Measurements from ENCODE around the gene KIRREL3. TPM values are rescaled to one million over a fixed set of nuclear protein-coding genes. Genes with fewer than 3 reads are reported as not detected.

Gene KIRREL3
- total RNA-seq, 5 donors from 2014 or later (not counting 1 experiment from before 2014, with no cell fraction given), result not detected

DNA sequence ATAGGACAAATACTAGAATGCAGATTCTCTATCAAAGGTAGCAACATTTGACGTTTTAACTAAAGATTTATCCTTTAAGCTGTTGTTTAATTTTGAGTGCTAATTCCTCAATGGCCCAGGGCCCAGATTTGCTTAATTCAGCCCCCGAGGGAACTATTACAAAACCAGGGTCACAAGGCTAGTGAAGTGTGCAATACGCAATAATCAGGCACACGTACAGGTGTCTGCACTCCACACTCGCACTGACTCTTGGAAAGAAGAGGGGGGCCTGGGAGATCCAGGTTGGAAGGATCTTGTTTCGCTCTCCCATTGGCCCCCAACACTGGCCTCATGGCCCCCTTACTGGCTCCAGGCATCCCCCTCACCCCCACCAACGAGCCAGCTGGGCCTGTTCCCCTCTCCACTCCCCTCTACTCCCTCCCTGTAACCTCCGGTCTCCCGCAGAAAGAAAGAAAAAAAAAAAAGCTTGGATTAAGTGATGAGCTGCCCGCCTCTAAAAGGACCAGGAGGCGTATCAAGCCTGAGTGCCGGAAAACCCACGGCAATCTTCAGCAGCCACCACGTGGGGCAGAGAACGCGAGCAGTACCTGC is 2.2 kb upstream of the KIRREL3 start:
- Histone ChIP-seq H3K36me3 (ENCODE audit: control insufficient read depth in 2 of 2, extremely low read depth in 1 of 2, insufficient read depth in 1 of 2, low read length in 1 of 2) (no peaks in the 10 kb centered on the region), H3K4me3 (ENCODE audit: control insufficient read depth in 1 of 2, extremely low read depth in 1 of 2, low read length in 1 of 2) (no peak overlapping the region), H3K27ac (ENCODE audit: low read length) (no peak overlapping the region), H3K9me3 (no peaks in the 10 kb centered on the region), H3K27me3 (replicated peaks in 1 of 2; ENCODE audit: control insufficient read depth in 2 of 2, extremely low read depth in 1 of 2, insufficient read depth in 2 of 2, low read length in 1 of 2) (peaks cover 15 to 36% of the 10 kb centered on the region in 2 experiments), H3K4me1 (ENCODE audit: control insufficient read depth in 1 of 2, extremely low read depth in 1 of 2, insufficient read depth in 2 of 2, low read length in 2 of 2) (peaks cover 0 to 7% of the 10 kb centered on the region in 2 experiments)
- no peaks in the 10 kb centered on the region for H3K36me3 Mint-ChIP-seq
- no peaks in the 10 kb centered on the region for H3K4me1 Mint-ChIP-seq
- WGBS (ENCODE audit: insufficient coverage), result 20% methylated on average over 10 of the region's 16 CpGs
- H3K27me3 Mint-ChIP-seq, result peaks cover 29 to 37% of the 10 kb centered on the region in 2 donors
- CTCF ChIA-PET, result no interaction called here
- H3K4me3 Mint-ChIP-seq, result no peak overlapping the region
- H3K27ac Mint-ChIP-seq, result no peak overlapping the region
- ATAC-seq (replicated peaks in 1 of 4), result no peak
- POLR2A ChIA-PET, result no interaction called here
- no peaks in the 10 kb centered on the region for H3K9me3 Mint-ChIP-seq
- no peak for DNase-seq

DNA sequence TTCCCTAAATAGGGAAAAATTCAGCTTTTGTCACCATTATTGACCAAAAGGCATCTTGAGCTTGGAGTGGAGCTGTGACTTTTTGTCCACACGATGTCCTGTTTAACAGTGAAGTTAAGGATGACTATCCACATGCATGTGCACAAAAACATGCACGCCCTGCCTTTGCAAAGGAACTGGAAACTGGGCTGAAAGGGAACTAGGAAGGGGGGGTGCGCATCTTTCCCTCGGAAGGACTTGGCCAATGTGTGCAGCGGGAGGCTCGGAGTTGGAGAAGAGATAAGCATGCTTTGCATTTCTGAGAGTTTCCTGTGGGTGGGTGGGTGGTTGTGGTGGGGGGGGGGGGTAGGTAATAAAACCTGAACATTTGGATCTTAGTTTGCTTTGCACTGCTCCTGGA is 411 bp upstream of the KIRREL3 start:
- H3K9me3 ChIP-seq, result no peaks in the 10 kb centered on the region
- CTCF ChIA-PET, result no interaction called here
- no peaks in the 10 kb centered on the region for H3K4me1 Mint-ChIP-seq
- H3K4me3 Mint-ChIP-seq, result no peak overlapping the region
- no peaks in the 10 kb centered on the region for H3K9me3 Mint-ChIP-seq
- H3K27ac ChIP-seq (ENCODE audit: low read length), result no peak overlapping the region
- H3K27me3 ChIP-seq (replicated peaks in 1 of 2; ENCODE audit: control insufficient read depth in 2 of 2, extremely low read depth in 1 of 2, insufficient read depth in 2 of 2, low read length in 1 of 2), result peaks cover 13 to 42% of the 10 kb centered on the region in 2 experiments
- DNase-seq (no peak), ATAC-seq (replicated peaks in 1 of 4) (no peak)
- no peak overlapping the region for H3K4me3 ChIP-seq (ENCODE audit: control insufficient read depth in 1 of 2, extremely low read depth in 1 of 2, low read length in 1 of 2)
- no peak overlapping the region for H3K27ac Mint-ChIP-seq
- H3K36me3 Mint-ChIP-seq, result no peaks in the 10 kb centered on the region
- H3K36me3 ChIP-seq (ENCODE audit: control insufficient read depth in 2 of 2, extremely low read depth in 1 of 2, insufficient read depth in 1 of 2, low read length in 1 of 2), result no peaks in the 10 kb centered on the region
- POLR2A ChIA-PET, result no interaction called here
- H3K27me3 Mint-ChIP-seq, result peaks cover 36 to 52% of the 10 kb centered on the region in 2 donors
- WGBS (ENCODE audit: insufficient coverage), result 0% methylated on average over 6 of the region's 6 CpGs
- peaks cover 0 to 7% of the 10 kb centered on the region in 2 experiments for H3K4me1 ChIP-seq (ENCODE audit: control insufficient read depth in 1 of 2, extremely low read depth in 1 of 2, insufficient read depth in 2 of 2, low read length in 2 of 2)

DNA sequence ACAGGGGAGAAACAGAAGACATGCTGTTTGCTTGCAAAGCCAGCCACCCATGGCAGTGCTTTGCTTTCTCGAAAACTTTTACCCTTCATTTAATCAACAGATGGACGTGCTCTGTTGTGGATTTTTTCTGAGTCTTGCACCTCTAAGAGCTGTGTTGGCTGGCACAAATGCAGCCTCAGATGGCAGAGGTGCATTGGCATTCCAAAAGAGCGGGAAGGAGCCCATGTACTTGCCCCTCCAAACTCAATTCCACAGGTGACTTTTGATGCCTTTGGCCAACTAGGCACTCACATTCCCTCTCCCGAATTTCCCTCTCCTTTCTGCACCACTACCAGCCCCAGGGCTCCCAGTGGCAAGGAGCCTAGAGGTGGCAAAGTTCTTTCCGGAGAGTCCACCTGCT is 1.2 kb downstream of the KIRREL3 start:
- H3K4me1 ChIP-seq (ENCODE audit: control insufficient read depth in 1 of 2, extremely low read depth in 1 of 2, insufficient read depth in 2 of 2, low read length in 2 of 2), result peaks cover 0 to 7% of the 10 kb centered on the region in 2 experiments
- WGBS (ENCODE audit: insufficient coverage), result 49% methylated on average over 3 of the region's 5 CpGs
- DNase-seq (no peak), ATAC-seq (replicated peaks in 1 of 4) (no peak)
- H3K9me3 ChIP-seq, result no peaks in the 10 kb centered on the region
- peaks cover 13 to 45% of the 10 kb centered on the region in 2 experiments for H3K27me3 ChIP-seq (replicated peaks in 1 of 2; ENCODE audit: control insufficient read depth in 2 of 2, extremely low read depth in 1 of 2, insufficient read depth in 2 of 2, low read length in 1 of 2)
- no peak overlapping the region for H3K4me3 ChIP-seq (ENCODE audit: control insufficient read depth in 1 of 2, extremely low read depth in 1 of 2, low read length in 1 of 2)
- H3K4me1 Mint-ChIP-seq, result no peaks in the 10 kb centered on the region
- H3K9me3 Mint-ChIP-seq, result no peaks in the 10 kb centered on the region
- ChIA-PET CTCF (no interaction called here), POLR2A (no interaction called here)
- no peak overlapping the region for H3K27ac Mint-ChIP-seq
- H3K36me3 ChIP-seq (ENCODE audit: control insufficient read depth in 2 of 2, extremely low read depth in 1 of 2, insufficient read depth in 1 of 2, low read length in 1 of 2), result no peaks in the 10 kb centered on the region
- no peaks in the 10 kb centered on the region for H3K36me3 Mint-ChIP-seq
- H3K27ac ChIP-seq (ENCODE audit: low read length), result no peak overlapping the region
- no peak overlapping the region for H3K4me3 Mint-ChIP-seq
- H3K27me3 Mint-ChIP-seq, result peaks cover 21 to 47% of the 10 kb centered on the region in 2 donors

DNA sequence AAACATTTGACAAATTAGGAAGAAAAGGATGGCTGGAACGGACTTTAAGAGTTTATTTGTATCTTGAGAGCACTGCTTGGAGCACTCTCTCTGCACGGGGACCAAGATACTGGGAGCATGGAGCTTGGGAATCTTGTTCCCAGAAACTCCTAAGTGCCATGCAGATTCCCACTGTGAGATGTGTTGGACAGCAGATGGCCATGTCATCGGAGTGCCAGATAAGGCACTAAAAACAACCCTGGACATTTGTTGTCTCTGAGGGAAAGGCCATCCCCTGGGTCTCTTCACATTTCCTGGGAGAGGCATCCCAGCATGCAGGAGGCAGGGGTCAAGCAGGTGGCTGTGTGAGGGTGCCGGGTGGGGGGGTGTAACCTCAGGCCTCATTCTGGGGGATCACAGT is 2.9 kb downstream of the KIRREL3 start:
- POLR2A ChIA-PET, result no interaction called here
- H3K27ac Mint-ChIP-seq, result no peak overlapping the region
- no peaks in the 10 kb centered on the region for H3K36me3 Mint-ChIP-seq
- H3K27ac ChIP-seq (ENCODE audit: low read length), result no peak overlapping the region
- H3K4me3 ChIP-seq (ENCODE audit: control insufficient read depth in 1 of 2, extremely low read depth in 1 of 2, low read length in 1 of 2), result no peak overlapping the region
- peaks cover 0 to 4% of the 10 kb centered on the region in 2 experiments for H3K4me1 ChIP-seq (ENCODE audit: control insufficient read depth in 1 of 2, extremely low read depth in 1 of 2, insufficient read depth in 2 of 2, low read length in 2 of 2)
- ATAC-seq (replicated peaks in 1 of 4), result no peak
- 60% methylated on average over 4 of the region's 4 CpGs for WGBS (ENCODE audit: insufficient coverage)
- H3K27me3 ChIP-seq (replicated peaks in 1 of 2; ENCODE audit: control insufficient read depth in 2 of 2, extremely low read depth in 1 of 2, insufficient read depth in 2 of 2, low read length in 1 of 2), result peaks cover 13 to 30% of the 10 kb centered on the region in 2 experiments
- H3K27me3 Mint-ChIP-seq, result peaks cover 23 to 41% of the 10 kb centered on the region in 2 donors
- CTCF ChIA-PET, result no interaction called here
- no peaks in the 10 kb centered on the region for H3K9me3 Mint-ChIP-seq
- no peaks in the 10 kb centered on the region for H3K9me3 ChIP-seq
- DNase-seq, result no peak
- H3K4me1 Mint-ChIP-seq, result no peaks in the 10 kb centered on the region
- no peaks in the 10 kb centered on the region for H3K36me3 ChIP-seq (ENCODE audit: control insufficient read depth in 2 of 2, extremely low read depth in 1 of 2, insufficient read depth in 1 of 2, low read length in 1 of 2)
- H3K4me3 Mint-ChIP-seq, result no peak overlapping the region

DNA sequence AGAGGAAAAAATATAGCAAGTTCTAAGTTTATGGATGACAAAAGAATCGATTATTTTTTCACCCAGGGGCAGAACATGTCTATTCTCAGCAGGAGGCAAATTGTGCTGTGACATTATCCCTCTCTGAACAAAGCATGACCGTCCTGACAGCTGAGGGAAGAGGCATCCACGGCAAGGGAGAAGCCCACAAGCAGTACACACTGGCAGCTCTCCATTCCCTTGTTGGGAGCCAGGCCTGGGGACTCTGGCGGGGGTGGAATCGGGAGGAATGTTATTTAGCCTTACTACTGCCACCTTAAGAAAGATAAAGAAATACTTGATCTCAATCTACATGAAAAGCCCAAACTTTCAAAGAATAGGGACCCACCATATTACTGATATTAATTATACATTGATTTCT is 3.4 kb downstream of the KIRREL3 start:
- 30% methylated on average over 2 of the region's 5 CpGs for WGBS (ENCODE audit: insufficient coverage)
- no peak overlapping the region for H3K4me3 ChIP-seq (ENCODE audit: control insufficient read depth in 1 of 2, extremely low read depth in 1 of 2, low read length in 1 of 2)
- CTCF ChIA-PET, result interaction anchor here in 1 of 2 donors (0.6 kb wide), 1 partner anchor 23 kb away, joined by 3 read pairs; no protein-coding TSS in a partner anchor
- DNase-seq (no peak), ATAC-seq (replicated peaks in 1 of 4) (no peak)
- Mint-ChIP-seq H3K4me3 (no peak overlapping the region), H3K27me3 (peaks cover 25 to 37% of the 10 kb centered on the region in 2 donors), H3K27ac (no peak overlapping the region), H3K36me3 (no peaks in the 10 kb centered on the region), H3K9me3 (no peaks in the 10 kb centered on the region), H3K4me1 (no peaks in the 10 kb centered on the region)
- no peaks in the 10 kb centered on the region for H3K9me3 ChIP-seq
- H3K36me3 ChIP-seq (ENCODE audit: control insufficient read depth in 2 of 2, extremely low read depth in 1 of 2, insufficient read depth in 1 of 2, low read length in 1 of 2), result no peaks in the 10 kb centered on the region
- H3K27ac ChIP-seq (ENCODE audit: low read length), result no peak overlapping the region
- peaks cover 0 to 4% of the 10 kb centered on the region in 2 experiments for H3K4me1 ChIP-seq (ENCODE audit: control insufficient read depth in 1 of 2, extremely low read depth in 1 of 2, insufficient read depth in 2 of 2, low read length in 2 of 2)
- POLR2A ChIA-PET, result no interaction called here
- H3K27me3 ChIP-seq (replicated peaks in 1 of 2; ENCODE audit: control insufficient read depth in 2 of 2, extremely low read depth in 1 of 2, insufficient read depth in 2 of 2, low read length in 1 of 2), result peaks cover 8 to 30% of the 10 kb centered on the region in 2 experiments

DNA sequence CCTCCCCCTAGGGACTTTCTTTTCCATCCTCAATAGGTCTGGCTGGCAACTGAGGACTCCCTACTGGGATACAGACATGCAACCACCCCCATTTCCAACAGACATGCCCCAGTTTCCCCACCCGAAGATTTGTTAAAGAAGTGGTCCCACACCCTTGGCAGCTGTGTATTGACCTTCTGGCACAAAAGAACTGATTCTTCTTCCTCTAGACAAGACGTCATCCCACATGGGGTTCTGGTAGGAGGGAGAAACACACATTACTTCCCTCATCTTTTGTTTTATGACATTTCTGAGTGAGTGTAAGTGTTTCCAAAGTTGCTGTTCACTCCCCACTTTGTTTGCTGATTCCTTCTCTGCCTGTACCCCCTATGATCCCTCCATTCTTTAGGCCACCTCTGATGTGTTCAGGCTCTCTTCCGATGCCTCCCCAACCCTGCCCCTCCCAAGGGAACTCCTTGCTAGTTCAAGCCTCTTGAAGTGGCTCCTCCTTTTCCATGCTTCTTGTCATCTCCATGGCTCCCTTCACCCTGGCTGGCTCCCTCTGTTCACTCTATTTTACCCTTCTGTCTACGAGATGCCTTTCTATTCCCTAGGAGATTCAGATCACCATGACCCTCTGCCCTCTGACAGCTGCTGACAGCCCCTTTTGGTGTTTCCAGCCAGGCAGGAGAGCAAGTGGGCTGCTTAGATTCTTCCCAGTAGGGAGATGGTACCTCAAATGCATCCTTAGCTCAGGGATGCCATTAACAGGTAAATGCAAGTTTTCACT is 4.3 kb downstream of the KIRREL3 start:
- H3K36me3 ChIP-seq (ENCODE audit: control insufficient read depth in 2 of 2, extremely low read depth in 1 of 2, insufficient read depth in 1 of 2, low read length in 1 of 2), result no peaks in the 10 kb centered on the region
- peaks cover 31 to 33% of the 10 kb centered on the region in 2 donors for H3K27me3 Mint-ChIP-seq
- H3K36me3 Mint-ChIP-seq, result no peaks in the 10 kb centered on the region
- H3K4me3 Mint-ChIP-seq, result no peak overlapping the region
- no peak overlapping the region for H3K4me3 ChIP-seq (ENCODE audit: control insufficient read depth in 1 of 2, extremely low read depth in 1 of 2, low read length in 1 of 2)
- ATAC-seq (replicated peaks in 1 of 4), result no peak
- H3K9me3 Mint-ChIP-seq, result no peaks in the 10 kb centered on the region
- peaks cover 0 to 4% of the 10 kb centered on the region in 2 experiments for H3K4me1 ChIP-seq (ENCODE audit: control insufficient read depth in 1 of 2, extremely low read depth in 1 of 2, insufficient read depth in 2 of 2, low read length in 2 of 2)
- no peak for DNase-seq
- H3K4me1 Mint-ChIP-seq, result no peaks in the 10 kb centered on the region
- H3K9me3 ChIP-seq, result no peaks in the 10 kb centered on the region
- peaks cover 7 to 29% of the 10 kb centered on the region in 2 experiments for H3K27me3 ChIP-seq (replicated peaks in 1 of 2; ENCODE audit: control insufficient read depth in 2 of 2, extremely low read depth in 1 of 2, insufficient read depth in 2 of 2, low read length in 1 of 2)
- ChIA-PET CTCF (interaction anchor here in 1 of 2 donors (0.6 kb wide), 1 partner anchor 24 kb away, joined by 3 read pairs; no protein-coding TSS in a partner anchor), POLR2A (no interaction called here)
- no peak overlapping the region for H3K27ac ChIP-seq (ENCODE audit: low read length)
- H3K27ac Mint-ChIP-seq, result no peak overlapping the region
- WGBS (ENCODE audit: insufficient coverage), result 59% methylated on average over 2 of the region's 4 CpGs
